GM12875 (cell line): ENCODE results near the gene PPIB.
"Not testable (repeated sequence)": the region's sequence is repeated elsewhere in the genome, so short reads cannot be mapped to it uniquely, and the experiment has no call there.

Source experiments
- H3K4me3 ChIP-seq: one replicate; pipeline ENCODE4 v1.5.1; 2011; ENCODE audit warnings: low read depth, low read length, control low read depth
- CTCF ChIP-seq: IDR thresholded peaks from 2 replicates; pipeline ENCODE4 v1.5.1; 2011; ENCODE audit warnings: low read depth, mild to moderate bottlenecking, control low read depth, inconsistent platforms, low read length, moderate library complexity, borderline replicate concordance; ENCODE audit not compliant: insufficient read depth

The PPIB gene

GRCh38 chr15:64111679-64112050 is 51.2 kb downstream of the PPIB start:
- TF ChIP-seq CTCF = no peak
- no peak overlapping the region for H3K4me3 ChIP-seq

GRCh38 chr15:64110950-64111678 is 51.7 kb downstream of the PPIB start:
- no peak overlapping the region for H3K4me3 ChIP-seq
- no peak for TF ChIP-seq CTCF

GRCh38 chr15:64110108-64110701 is 52.6 kb downstream of the PPIB start:
- H3K4me3 ChIP-seq = not testable (repeated sequence)

GRCh38 chr15:64107337-64107736 is 55.5 kb downstream of the PPIB start:
- H3K4me3 ChIP-seq = no peak overlapping the region
- TF ChIP-seq CTCF = no peak
